GM12878 (cell line): ENCODE data around the gene CSF1R.

ENCODE experiments used
- EED ChIP-seq: sonication (generic); IDR thresholded peaks from 2 replicates; pipeline ENCODE4 v1.6.1; 2016; ENCODE audit warnings: antibody characterized with exemption, low read depth
- POU2F2 ChIP-seq: IDR thresholded peaks from 3 replicates; pipeline ENCODE4 v1.6.1; 2011; ENCODE audit warnings: low read depth, mild to moderate bottlenecking, low read length, borderline replicate concordance
- TF ChIP-seq, protein P1 (sequence below): fragments of 450-650 bp; formaldehyde crosslinking; IDR thresholded peaks from 2 replicates; pipeline ENCODE4 v1.4.0; 2020; ENCODE audit warnings: mild to moderate bottlenecking, moderate library complexity
- TF ChIP-seq, protein P2 (sequence below), 3 experiments: IDR thresholded peaks in 2 of 3; conservative IDR thresholded peaks in 1 of 3; 2 replicates each; pipeline ENCODE4 v1.5.1; 2011; ENCODE audit warnings: low read depth in 3 of 3, low read length in 3 of 3, mild to moderate bottlenecking in 3 of 3, control low read depth in 2 of 3, moderate library complexity in 2 of 3, inconsistent platforms in 1 of 3, mixed read lengths in 1 of 3; ENCODE audit not compliant: control insufficient read depth in 2 of 3, insufficient read depth in 1 of 3; ENCODE audit errors: extremely low read depth in 1 of 3
- TF ChIP-seq, protein P3 (sequence below): IDR thresholded peaks from 2 replicates; pipeline ENCODE4 v1.6.1; 2012; ENCODE audit warnings: low read length, inconsistent platforms
- TF ChIP-seq, protein P4 (sequence below): IDR thresholded peaks from 2 replicates; pipeline ENCODE4 v1.6.1; 2012; ENCODE audit warnings: mild to moderate bottlenecking, low read depth, low read length

DNA sequence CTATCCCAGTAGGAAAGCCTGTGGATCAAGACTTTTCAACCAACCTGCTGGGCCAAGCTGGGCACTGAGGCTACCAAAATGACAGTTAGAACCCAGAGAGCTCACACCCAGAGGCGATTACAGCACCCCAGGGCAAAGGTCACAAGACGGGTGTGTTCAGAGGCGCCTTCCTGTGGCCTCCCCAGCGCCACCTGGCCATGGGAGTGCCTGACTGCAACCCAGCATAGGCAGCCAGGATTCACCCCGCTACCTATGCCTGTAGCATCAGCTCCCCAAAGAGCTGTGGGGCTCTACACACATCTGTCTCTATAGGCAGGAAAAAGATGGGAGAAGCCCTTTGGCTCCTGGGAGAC, 35.8 kb upstream of the CSF1R start:
- TF ChIP-seq, protein P1, sequence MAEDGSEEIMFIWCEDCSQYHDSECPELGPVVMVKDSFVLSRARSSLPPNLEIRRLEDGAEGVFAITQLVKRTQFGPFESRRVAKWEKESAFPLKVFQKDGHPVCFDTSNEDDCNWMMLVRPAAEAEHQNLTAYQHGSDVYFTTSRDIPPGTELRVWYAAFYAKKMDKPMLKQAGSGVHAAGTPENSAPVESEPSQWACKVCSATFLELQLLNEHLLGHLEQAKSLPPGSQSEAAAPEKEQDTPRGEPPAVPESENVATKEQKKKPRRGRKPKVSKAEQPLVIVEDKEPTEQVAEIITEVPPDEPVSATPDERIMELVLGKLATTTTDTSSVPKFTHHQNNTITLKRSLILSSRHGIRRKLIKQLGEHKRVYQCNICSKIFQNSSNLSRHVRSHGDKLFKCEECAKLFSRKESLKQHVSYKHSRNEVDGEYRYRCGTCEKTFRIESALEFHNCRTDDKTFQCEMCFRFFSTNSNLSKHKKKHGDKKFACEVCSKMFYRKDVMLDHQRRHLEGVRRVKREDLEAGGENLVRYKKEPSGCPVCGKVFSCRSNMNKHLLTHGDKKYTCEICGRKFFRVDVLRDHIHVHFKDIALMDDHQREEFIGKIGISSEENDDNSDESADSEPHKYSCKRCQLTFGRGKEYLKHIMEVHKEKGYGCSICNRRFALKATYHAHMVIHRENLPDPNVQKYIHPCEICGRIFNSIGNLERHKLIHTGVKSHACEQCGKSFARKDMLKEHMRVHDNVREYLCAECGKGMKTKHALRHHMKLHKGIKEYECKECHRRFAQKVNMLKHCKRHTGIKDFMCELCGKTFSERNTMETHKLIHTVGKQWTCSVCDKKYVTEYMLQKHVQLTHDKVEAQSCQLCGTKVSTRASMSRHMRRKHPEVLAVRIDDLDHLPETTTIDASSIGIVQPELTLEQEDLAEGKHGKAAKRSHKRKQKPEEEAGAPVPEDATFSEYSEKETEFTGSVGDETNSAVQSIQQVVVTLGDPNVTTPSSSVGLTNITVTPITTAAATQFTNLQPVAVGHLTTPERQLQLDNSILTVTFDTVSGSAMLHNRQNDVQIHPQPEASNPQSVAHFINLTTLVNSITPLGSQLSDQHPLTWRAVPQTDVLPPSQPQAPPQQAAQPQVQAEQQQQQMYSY: no peak
- TF ChIP-seq, protein P2, sequence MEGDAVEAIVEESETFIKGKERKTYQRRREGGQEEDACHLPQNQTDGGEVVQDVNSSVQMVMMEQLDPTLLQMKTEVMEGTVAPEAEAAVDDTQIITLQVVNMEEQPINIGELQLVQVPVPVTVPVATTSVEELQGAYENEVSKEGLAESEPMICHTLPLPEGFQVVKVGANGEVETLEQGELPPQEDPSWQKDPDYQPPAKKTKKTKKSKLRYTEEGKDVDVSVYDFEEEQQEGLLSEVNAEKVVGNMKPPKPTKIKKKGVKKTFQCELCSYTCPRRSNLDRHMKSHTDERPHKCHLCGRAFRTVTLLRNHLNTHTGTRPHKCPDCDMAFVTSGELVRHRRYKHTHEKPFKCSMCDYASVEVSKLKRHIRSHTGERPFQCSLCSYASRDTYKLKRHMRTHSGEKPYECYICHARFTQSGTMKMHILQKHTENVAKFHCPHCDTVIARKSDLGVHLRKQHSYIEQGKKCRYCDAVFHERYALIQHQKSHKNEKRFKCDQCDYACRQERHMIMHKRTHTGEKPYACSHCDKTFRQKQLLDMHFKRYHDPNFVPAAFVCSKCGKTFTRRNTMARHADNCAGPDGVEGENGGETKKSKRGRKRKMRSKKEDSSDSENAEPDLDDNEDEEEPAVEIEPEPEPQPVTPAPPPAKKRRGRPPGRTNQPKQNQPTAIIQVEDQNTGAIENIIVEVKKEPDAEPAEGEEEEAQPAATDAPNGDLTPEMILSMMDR (IDR thresholded peaks at IDR 0.05 in 2 of 3, conservative IDR thresholded peaks at IDR 0.05 in 1 of 3; ENCODE audit: control insufficient read depth in 2 of 3, extremely low read depth in 1 of 3, insufficient read depth in 1 of 3, low read depth in 3 of 3, low read length in 3 of 3): peak; percentile 60 to 67 (median 63)
- TF ChIP-seq POU2F2 (no peak), EED (no peak)
- TF ChIP-seq, protein P3, sequence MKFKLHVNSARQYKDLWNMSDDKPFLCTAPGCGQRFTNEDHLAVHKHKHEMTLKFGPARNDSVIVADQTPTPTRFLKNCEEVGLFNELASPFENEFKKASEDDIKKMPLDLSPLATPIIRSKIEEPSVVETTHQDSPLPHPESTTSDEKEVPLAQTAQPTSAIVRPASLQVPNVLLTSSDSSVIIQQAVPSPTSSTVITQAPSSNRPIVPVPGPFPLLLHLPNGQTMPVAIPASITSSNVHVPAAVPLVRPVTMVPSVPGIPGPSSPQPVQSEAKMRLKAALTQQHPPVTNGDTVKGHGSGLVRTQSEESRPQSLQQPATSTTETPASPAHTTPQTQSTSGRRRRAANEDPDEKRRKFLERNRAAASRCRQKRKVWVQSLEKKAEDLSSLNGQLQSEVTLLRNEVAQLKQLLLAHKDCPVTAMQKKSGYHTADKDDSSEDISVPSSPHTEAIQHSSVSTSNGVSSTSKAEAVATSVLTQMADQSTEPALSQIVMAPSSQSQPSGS: no peak
- TF ChIP-seq, protein P4, sequence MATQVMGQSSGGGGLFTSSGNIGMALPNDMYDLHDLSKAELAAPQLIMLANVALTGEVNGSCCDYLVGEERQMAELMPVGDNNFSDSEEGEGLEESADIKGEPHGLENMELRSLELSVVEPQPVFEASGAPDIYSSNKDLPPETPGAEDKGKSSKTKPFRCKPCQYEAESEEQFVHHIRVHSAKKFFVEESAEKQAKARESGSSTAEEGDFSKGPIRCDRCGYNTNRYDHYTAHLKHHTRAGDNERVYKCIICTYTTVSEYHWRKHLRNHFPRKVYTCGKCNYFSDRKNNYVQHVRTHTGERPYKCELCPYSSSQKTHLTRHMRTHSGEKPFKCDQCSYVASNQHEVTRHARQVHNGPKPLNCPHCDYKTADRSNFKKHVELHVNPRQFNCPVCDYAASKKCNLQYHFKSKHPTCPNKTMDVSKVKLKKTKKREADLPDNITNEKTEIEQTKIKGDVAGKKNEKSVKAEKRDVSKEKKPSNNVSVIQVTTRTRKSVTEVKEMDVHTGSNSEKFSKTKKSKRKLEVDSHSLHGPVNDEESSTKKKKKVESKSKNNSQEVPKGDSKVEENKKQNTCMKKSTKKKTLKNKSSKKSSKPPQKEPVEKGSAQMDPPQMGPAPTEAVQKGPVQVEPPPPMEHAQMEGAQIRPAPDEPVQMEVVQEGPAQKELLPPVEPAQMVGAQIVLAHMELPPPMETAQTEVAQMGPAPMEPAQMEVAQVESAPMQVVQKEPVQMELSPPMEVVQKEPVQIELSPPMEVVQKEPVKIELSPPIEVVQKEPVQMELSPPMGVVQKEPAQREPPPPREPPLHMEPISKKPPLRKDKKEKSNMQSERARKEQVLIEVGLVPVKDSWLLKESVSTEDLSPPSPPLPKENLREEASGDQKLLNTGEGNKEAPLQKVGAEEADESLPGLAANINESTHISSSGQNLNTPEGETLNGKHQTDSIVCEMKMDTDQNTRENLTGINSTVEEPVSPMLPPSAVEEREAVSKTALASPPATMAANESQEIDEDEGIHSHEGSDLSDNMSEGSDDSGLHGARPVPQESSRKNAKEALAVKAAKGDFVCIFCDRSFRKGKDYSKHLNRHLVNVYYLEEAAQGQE: no peak
